PFSK-1 (cell line): ENCODE results near the gene PI4K2B.
A peak's percentile ranks its signal among the peaks of the same experiment; 100 is the strongest.

Experiments used
- FOXP2 ChIP-seq: optimal IDR thresholded peaks from 2 replicates; pipeline ENCODE3; 2011; ENCODE audit warnings: borderline replicate concordance, control low read depth, inconsistent platforms; ENCODE audit not compliant: insufficient read depth; ENCODE audit errors: extremely low read length, extremely low read depth
- POLR2AphosphoS5 ChIP-seq: IDR thresholded peaks from 2 replicates; pipeline ENCODE4 v1.6.1; 2012; ENCODE audit warnings: low read depth, mild to moderate bottlenecking, control low read depth, low read length, moderate library complexity

GRCh38 chr4:25233737-25234389, at the start of gene PI4K2B:
- TF ChIP-seq POLR2AphosphoS5 (peak; percentile 72), FOXP2 (no peak)
